HG02840 (cell line): ENCODE results near the gene LRRC53.

Source experiments
- ATAC-seq: cut with Tn5 transposase; IDR thresholded peaks from one replicate; pipeline ENCODE4 v1.9.1; 2021; ENCODE audit warnings: mild to moderate bottlenecking, moderate library complexity, moderate number of reproducible peaks; ENCODE audit not compliant: unreplicated experiment, low FRiP score

LRRC53 gene

DNA sequence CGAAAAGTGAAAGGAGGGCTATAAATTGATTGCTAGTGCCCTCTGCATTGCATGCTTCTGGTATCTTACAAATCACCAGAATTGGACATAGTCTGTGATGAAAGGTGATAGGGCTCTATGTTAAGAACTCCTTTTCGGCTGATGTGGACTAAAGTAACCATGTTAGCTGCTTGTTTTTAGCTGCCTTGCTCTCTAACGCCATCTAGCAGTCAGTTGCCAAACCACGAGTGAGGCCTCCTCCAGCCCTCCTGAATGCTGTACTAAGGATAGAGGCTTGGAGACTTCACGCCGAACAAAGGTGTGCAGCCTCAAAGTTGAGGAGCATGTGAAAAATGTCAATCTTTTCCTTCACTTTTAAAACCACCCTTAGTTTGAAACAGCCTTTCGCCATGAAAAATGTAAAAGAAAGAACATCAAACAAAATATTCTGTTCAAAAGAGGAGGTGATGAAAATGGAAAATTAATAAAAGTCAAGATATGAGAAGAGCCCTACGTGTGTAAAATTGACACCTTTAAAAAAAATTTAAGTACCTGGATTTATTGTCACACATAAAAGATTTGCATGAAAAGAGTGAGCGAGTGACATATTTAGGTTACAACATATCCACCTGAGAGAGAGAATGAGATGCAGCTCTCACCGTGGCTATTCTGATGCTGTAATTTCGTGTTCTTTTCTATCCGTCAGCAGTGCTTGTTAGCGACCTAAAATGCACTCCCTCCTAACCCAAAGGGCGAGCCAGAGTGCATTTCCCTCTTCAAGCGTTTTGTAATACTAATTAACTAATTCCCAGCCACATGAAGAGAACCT, 8.1 kb downstream of the LRRC53 start:
- ATAC-seq: peak; percentile 78

DNA sequence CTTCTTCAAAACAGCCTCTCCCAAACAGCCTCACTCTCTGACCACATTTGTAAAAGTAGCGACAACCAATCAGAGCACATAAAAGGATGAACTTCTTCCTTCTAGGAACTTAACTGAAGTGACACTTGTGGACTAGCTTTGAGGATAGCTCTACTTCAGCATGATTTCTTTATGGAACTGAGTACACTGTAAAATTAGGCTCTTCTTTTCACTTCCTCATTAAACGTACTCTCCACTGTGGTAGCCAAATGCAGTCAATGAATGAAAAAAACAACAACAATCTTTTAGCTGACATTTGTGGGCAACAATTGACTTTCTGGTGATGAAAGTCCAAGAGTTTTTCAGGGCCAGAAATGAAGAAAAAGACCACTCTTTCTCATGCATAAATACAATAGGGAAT, 9.6 kb downstream of the LRRC53 start:
- no peak for ATAC-seq

DNA sequence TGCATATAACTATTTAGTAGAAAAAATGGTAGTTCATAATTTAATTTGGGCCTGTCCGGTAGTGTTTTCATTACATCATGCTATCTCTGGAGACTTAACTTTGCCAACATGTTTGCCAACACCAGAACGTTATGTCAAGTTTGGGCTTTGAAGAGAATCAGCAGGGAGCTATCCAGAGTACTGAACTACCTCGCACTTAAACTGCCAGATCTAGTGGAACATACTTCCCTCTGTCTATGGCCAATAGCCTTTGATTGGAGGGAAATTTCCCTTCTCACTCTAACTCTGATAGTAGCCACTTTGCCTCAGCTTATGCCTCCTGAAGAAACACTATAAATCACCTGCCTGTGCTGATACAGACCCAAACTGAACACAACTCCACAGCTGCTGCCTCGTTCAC, 10.0 kb downstream of the LRRC53 start:
- ATAC-seq: no peak

DNA sequence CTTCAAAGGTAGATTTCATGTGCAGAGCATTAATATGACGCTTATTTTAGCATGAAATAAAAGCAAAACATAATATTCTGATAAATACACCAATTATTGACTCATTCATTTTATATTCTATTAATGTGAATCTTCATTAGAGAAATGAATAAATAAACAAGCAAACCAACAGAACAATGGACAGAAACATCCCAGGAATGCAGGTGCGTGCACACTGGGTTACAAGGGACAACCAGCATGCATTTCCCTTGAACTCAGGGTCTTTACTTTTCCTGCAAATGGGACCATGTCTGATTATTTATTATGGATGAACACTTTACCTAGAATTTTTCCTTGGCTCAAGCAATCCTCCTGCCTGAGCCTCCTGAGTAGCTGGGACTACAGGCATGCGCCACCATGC, 13.5 kb downstream of the LRRC53 start:
- no peak for ATAC-seq

DNA sequence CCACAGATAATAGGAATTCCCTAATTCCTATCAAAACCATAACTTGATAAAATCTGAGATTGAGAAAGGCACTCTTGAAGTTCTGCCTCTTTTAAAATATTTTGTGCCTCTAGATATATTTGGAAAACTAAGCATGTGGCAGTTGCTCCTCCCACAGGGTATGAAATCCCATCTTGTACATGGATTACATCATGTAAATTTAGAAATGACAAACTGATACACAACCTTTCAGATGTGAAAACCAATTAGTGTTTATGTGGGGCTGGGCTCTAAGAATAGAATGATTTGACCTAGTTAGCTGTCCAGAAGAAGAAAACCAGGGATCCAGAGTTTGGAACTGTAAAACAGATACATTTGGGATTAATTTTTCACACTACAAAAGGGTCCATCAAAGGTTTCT, 15.7 kb downstream of the LRRC53 start:
- ATAC-seq: no peak

DNA sequence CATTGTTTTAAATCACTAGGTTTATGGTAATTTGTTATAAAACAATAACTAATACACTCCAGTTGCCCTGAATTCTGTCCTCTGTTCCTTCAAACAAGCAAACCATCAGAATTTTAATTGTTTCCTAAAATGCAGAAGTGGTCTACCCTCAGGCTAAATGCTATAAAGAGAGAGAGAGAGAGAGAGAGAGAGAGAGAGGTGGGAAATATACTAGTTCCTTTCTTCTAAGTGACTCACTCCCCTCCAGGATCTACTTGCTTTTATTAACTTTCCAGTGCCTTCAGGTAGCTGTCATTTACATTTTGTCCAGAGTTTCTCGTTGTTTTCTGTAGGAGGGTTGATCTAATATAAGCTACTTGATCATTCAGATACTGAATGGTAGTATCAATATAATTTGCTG, 26.4 kb downstream of the LRRC53 start:
- no peak for ATAC-seq

DNA sequence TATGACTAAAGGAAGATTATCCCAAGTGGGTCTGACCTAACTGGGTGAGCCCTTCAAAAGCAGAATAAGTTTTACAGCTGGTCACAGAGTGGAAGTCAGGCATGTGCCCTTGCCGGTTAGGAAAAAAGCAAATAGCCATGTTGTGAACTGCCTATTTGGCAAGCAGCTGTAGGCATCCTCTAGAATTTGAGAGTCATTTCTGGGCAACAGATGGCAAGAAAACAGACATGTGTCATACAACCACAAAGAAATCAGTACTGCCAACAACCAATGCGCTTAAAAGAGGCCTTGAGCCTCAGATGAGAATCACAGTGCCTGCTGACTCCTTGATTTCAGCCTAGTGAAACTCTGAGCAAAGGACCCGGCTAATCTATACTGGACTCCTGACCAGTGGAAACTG, 26.8 kb downstream of the LRRC53 start:
- ATAC-seq: no peak

DNA sequence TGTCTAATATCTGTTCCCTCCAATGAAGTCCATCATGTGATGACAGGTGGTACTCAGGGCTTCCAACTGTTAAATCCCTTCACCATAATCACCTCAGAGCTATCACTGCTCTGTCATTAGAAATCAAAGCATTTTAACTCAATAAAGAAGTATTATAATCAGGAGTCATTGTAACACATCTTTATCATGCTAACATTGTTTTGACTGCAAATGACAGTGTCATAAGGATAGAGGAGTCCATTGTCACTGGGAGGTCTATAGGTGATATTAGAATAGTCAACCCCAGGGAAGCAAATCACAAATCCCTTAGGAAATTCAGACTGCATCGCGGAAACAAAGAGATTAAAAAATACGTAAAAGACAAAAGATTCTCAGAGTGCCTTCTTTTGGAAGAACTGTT, 30.8 kb downstream of the LRRC53 start:
- no peak for ATAC-seq

DNA sequence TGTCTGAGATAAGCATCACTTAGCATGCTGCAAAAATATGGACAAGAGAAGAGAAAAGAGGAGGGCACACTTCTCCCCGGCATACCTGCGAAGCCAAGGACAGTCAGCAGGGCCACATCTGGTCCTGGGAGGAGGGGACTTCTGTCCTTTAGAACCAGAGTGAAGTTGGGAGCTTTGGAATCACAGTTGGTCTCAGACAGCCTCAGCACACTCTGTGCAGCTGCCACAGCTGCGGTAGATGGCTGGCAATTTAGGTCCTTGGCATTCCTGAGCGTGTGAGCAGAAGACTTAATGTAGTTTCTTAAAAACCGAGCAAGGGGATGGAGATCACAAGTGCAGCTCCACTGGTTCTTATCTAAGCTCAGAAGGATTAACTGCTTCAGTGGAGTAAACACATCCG, 32.3 kb downstream of the LRRC53 start:
- no peak for ATAC-seq

DNA sequence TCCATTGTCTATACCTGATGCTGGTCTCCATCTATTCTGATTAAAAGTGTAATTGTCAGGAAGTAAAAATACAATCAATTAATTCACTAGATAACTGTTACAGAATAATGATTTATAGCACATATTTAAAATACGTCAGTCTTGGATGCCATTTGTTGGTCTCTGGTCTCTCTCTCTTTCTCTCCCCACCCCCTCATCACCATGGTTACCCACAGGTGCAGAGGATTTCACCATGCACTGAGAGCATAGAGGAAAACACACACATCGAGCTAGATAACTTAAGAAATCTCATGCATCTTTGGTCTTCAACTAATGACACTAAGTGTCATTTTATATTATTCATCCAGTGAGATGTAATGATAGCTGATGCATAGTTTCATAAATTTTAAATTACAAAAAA, 33.4 kb downstream of the LRRC53 start:
- no peak for ATAC-seq

DNA sequence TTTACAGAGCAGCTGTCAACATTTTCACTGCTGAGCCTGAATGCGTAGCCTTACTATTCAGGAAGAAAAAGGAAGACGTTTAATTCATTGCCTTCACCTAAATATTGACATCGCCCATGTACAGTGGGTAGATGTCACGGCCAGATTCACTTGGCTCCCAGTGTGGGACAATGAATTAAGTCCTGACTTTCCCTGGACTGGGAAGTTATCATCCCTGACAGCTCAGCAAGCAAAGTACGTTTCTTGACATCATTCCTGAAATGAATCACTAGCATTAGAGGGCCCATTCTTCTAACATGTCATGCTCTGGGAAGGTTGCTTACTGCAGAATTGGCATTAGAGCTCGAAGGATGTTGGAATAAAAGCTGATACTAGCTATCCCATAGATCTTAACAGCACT, 37.8 kb downstream of the LRRC53 start:
- ATAC-seq: no peak

DNA sequence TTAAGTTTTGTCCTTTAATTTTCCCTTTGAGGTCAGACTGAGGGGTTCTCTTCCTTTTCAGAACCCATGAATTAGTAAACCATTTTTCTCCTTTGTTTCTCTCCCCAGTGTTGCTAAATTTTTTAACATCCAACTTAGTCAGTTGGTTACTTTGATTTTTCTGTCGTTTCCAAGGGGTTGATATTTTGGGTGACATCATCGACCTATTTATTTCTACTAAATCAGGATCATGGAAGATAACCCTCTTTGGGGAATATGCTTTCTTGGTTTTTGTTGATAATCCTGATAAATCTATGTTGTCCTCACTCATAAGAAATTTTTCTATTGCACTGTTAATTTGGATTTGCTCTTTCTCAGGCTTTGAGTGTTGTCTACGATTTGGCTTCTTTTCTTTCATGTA, 40.9 kb downstream of the LRRC53 start:
- ATAC-seq: no peak

DNA sequence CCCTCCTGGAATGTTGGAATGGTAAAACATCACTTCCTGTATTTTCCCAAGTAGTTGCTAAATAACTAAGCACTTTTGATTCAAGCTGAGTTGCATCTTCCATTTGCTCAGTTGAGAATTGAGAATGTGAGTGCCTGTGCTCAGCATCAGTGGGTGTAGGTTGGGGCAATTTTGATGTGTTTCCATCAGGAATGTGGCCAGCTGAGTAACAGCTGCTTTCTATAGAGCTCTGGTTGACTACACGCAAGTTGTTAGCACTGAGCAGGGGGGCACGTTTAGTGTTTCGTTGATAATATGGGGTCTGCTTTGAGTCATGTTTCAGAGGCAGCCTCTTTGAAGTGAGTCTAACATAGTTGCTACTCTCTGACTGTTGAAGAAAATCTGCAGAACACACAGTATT, 41.5 kb downstream of the LRRC53 start:
- no peak for ATAC-seq

DNA sequence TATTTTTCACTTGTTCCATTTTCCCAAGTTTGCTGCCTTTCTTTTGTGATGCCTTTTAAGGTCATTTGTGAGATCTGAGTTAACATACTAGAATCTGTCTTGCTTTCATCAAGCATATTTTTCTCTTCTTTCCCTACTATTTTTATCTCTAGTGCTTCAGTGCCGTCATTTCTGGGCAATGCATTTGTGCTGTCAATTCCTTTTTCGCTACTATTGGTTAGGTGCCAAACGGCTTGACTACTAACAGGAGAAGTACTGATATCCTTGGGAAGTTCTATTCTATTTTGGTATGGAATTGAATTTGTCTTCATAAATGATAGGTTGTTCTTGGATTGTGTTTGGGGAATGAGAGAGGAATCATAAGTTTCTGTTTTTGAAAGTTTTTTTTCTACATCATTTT, 42.2 kb downstream of the LRRC53 start:
- no peak for ATAC-seq

DNA sequence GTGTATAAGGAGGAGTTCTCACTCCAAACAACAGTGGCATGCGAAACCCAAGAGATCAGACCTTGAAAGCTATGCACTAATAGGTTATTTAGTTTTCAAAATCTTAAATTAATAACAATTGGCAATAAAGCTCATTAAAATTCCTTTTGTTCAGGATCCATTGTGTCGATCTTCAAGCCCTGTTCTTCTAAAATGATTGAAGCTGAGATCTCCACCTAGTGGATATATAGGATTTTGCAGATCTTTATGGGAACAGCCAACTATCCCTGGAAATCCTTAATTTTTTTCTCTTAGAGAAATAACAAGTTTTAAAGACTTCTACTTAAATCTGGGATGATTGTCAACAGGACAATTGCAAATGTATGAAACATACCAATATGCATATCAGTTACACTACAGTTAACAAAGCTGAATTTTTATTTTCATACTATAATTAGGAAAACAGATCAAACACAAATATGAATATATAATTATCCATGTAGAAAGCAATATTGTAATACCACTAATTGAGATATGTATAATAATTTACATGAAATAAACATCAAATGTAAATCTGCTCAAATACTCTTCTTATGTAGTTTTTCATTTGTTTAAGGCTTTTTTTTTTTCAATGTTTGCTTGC, 43.3 kb downstream of the LRRC53 start:
- no peak for ATAC-seq

DNA sequence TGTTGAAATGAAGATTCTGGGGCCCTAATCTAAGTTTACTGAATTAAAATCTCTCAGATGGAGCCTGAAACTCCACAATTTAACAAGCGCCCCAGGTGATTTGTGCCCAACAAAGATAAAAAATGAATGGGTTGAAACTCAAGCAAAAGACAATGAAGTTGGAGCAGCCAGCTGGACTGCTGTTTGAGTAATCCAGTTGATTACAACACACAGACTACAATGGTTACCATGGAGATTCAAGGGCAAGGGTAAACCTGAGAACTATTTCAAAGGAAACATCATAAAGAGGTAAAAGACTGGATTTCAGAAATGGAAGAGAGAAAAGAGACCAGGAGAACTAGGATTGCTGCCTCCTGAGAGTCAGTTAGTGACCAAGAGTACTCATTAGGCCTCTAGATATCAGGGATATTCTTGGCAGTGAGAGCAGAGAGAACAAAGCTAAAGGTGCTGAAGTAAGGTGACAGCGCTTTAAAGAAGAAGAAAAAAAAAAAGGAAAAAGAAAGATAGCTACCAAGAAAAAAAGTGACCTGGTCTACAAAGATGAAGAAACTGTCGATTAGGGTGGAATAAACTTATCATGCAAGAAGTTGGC, 44.5 kb downstream of the LRRC53 start:
- no peak for ATAC-seq

DNA sequence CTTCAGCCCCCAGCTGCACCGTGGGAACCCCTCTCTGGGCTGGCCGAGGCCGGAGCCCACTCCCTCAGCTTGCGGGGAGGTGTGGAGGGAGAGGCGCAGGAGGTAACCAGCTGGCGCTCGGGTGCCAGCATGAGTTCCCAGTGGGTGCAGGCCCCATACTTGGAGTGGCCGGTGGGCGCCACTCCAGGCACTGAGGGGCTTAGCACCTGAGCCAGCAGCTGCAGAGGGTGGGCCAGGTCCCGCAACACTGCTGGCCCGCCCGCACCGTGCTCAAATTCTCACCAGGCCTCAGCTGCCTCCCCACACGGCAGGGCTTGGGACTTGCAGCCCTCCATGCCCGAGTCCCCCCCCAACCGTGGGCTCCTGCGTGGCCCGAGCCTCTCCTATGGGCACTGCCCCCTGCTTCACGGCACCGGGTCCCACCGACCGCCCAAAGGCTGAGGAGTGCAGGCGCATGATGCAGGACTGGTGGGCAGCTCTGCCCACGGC, 47.2 kb downstream of the LRRC53 start:
- no peak for ATAC-seq

DNA sequence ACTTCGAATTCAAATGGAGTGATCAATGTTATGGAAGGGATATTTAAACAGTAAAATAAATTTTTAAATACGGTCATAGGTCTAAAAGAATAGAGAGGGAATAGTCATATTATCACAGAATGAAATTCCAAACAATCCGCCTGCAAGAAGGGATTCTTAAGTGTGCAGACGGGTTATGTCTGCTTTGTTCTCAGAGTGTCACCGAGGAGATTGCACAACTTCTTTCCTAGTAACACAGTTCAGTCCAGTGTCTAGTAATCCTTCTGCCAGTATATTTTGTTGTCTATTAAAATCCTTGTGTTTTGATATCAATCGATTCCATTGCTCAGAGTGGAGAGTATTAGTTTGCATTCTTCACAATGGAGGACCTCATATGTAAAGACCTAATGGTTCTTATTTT, 48.4 kb downstream of the LRRC53 start:
- ATAC-seq: no peak

DNA sequence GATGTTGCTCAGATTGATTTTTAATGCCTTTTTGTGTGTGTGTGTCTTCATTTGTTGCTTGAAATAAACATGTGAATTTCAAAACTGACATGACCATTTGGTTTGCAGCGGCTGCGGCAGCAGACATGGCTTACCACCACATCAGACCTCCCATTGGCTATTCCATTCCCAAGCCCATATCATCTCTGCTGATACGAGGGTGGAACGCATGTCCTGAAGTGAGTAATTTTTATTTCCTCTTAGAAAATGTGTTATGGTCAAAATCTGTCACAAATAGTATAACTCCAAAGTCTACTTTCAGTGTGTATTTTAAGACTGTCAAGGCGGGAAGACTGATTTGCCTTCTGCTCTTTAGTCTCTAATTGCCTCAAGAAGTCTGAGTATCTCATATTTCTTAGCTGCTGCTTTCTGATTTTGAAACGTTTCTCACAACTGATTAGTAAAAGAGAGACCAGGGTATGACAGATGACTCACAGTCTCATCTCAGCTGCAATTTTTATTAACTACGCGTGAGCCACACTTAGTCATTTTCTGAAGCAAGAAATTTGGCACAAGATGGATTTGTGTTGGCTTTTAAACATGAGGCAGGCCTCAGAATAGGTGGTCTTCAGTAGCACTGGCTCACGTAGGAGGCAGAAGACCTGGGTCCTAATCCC, 49.0 kb downstream of the LRRC53 start:
- ATAC-seq: no peak

DNA sequence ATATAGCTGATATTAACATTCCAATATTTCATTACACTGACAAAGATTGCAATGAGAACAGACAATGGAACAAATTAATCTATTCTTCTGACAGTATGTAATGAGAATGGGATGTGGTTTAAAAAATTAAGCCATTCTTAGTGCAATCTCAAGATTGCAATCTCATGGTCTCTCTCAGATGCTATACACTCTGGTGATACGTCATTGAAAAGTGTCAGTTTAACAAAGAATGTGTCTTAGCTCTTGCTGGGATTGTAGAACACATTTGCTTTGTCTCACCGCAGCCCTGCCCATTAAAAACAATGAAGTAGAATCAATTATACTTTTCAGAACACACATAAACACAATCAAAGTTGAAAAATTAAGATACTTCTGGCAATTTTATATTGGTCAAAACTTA, 55.2 kb downstream of the LRRC53 start:
- ATAC-seq: no peak

DNA sequence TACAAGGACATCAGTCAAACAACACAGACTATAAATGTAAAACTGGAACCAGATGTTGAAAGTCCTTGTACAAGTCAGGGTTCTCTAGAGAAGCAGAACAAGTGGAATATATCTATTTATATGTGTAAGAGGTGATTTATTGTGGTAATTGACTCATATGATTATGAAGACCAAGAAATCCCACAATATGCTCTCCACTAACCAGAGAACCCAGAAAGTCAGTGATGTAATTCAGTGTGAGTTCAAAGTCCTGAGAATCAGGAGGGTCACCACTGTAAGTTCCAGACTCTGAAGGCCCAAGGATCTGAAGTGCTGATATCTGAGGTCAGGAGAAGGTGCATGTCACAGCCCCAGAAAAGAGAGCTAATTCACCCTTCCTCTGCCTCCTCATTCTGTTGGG, 57.0 kb downstream of the LRRC53 start:
- ATAC-seq: no peak
